GM19452 (cell line): ENCODE measurements around the gene MED17.
"Not testable (repeated sequence)": the region's sequence is repeated elsewhere in the genome, so short reads cannot be mapped to it uniquely, and the experiment has no call there.

Experiments
- ATAC-seq: cut with Tn5 transposase; IDR thresholded peaks from one replicate; pipeline ENCODE4 v1.9.1; 2021; ENCODE audit not compliant: unreplicated experiment

Gene MED17

DNA sequence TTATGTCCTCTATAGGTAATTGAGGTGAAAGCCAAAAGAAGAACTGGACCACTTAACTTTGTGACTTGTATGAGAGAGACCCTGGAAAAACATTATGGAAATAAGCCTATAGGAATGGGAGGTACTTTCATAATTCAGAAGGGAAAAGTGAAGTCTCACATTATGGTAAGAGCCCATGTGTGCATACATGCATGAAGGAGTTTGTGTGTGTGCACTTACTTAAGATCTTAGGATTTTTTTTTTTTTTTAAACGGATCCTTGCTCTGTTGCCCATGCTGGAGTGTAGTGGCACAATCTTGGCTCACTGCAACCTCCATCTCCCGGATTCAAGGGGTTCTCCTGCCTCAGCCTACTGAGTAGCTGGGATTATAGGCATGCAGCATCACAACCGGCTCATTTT lies 26.8 kb upstream of the MED17 start:
- ATAC-seq, result no peak

DNA sequence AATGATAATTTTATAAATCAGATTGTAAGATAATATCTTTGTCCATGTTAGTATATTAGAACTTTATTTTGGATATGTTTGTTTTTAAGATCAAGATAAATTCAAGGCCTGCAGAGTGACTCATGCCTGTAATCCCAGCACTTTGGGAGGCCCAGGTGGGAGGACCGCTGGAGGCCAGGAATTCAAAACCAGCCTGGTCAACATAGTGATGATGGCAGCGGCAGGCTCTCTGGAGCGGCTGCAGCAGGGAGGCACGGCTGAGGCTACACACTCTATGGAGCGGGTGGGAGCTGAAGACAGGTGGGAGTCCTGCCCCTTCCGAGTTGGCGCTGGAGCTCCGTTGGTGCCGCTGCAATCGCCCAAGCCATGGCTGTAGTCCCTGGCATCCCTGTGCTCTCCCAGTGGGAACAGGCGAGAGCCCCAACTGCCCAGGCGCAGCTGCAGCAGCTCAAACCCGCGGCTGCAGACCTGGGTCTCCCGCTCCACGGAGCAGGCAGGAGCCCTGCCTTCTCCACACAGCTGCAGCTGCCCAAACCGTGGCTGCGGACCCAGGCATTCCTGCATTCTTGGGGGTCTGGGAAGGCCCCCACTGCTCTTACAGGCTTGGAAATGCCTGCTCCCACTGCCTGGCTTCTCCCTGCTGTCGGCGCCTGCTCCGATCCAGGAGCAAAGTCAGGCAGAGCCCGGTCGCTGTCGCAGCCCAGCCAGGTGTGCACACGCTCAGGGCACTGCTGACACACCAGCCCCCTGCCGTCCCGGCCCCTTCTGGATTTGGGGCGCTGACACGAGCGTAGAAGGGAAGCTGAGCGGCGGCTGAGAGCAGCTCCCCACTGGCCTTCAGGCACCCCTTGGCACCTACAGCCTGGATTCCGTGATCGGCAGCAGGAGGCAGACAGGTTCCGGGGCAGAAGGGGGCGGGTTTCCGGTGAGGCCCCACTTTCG lies 25.9 kb upstream of the MED17 start:
- no peak for ATAC-seq

DNA sequence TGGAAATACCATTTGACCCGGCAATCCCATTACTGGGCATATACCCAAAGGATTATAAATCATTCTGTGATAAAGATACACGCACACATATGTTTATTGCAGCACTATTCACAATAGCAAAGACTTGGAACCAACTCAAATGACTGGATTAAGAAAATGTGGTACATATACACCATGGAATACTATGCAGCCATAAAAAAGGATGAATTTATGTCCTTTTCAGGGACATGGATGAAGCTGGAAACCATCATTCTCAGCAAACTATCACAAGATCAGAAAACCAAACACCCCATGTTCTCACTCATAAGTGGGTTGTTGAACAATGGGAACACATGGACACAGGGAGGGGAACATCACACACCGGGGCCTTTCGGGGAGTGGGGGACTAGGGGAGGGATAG lies 25.0 kb upstream of the MED17 start:
- not testable (repeated sequence) for ATAC-seq

DNA sequence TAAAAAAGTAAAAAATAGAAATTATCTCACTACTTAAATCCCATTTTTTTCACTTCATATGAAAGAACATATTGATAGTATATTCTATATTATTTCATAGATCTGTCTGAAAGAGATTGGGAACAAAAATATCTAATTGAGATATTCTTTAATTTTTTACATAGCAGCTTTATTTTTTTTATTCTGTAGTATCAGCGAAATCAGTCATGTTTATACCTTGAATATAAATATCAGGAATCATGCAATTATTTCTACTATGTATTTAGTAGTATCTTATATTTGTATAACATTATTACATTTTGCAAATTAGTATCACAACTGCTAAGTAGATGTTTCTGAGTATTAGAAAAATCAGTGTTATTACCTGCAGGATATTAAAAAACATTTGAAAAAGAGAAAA lies 22.2 kb upstream of the MED17 start:
- no peak for ATAC-seq

DNA sequence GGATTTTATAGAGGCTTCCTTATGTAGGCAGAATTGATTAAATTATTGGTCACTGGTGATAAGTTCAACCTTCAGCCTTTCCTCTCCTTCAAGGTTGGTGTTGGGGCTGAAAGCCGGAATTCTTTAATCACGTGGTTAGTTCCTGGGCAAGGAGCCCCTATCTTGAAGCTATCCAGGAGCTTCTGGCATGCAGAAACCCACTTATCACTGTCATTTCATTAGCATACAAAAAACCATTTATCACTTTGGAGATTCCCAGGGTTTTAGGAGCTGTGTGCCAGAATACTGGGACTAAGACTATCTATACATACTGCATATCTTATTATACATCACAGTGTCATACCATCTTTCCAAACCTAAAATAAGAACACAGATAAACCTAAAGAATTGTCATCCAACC lies 18.5 kb upstream of the MED17 start:
- ATAC-seq, result no peak

DNA sequence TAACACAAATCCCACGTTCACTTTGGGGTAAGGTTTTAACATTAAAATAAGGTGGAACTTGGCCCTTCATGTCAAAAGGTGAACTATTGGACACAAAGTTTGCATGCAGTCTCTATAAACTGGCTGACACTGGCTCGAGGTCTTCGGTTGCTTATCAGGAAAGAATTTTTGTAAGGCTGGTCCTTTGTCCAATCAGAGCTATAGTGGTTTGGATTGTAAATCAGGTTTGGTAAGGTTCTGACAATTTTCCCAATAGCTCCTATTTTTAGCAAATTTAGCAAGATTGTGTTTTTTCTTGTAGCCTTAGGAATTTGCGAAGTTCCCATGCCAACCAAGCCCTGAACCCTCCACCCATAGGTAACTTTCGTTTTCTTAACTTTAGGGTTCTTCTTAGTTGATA lies 17.6 kb upstream of the MED17 start:
- no peak for ATAC-seq

DNA sequence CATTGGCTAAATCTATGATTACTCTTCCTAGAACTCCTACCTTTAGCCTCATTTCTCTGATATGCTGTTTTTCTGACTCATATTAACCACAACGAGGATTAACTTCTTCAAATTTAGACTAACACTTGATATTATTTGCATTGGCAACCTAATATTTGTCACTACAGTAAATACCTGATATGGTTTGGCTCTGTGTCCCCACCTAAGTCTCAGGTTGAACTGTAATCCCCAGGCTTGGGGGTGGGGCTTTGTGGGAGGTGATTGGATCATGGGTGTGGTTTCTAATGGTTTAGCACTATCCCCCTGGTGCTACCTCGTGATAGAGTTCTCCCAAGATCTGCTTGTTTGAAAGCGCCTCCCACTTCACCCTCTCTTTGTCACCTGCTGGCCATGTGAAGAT lies 17.1 kb upstream of the MED17 start:
- ATAC-seq, result no peak

DNA sequence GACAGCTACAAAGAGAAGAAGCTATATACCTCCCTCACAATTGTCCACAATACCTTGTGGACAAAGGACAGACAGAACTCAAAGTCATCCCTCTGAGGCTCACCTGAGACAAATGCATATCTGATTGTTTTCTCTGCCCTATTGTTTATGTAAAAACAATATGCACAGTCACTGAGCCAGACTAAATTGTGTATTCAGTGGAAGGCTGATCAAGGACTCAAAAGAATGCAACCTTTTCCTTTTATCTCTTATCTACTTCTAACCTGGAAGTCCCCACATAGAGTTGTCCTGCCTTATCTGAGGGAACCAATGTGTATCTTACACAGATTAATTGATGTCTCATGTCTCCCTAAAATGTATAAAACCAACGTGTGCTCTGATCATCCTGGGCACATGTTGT lies 13.9 kb upstream of the MED17 start:
- no peak for ATAC-seq

DNA sequence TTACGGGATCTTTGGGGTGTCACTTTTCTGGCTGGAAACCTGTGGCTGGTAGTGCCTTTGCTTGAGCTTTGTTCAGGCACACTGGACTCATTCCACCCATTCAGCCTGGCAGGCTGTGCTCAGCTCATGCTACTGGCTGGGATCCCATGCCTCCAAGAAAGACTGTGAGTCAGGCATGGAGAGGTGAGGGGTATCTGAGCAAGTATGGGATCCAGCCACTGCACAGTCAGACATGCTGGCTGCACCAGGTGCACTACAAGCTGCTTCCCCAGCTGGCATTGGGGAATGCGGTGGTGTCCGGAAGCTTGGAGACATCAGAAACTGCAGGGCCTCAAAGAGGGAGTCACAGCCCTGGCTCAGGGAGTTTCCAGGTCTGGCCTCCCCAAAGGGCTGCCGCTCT lies 12.0 kb upstream of the MED17 start:
- no peak for ATAC-seq

DNA sequence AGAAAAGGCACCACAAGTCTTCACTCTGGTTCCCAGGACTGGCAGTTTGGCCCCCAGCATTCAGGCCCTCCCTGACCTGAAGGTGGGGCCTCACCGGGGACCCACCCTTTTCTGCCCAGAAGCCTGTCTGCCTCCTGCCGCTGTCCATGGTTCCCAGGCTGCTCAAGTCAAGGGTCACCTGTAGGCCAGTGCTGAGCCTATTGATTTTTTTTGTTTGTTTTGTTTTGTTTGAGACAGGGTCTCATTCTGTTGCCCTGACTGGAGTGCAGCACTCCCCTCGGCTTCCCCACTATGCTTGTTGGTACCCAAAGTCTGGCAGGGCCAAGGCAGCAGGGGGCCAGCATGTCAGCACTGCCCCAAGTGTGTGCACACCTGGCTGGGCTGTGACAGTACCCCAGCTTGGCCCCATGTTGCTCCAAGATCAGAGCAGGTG lies 11.0 kb upstream of the MED17 start:
- ATAC-seq, result no peak

DNA sequence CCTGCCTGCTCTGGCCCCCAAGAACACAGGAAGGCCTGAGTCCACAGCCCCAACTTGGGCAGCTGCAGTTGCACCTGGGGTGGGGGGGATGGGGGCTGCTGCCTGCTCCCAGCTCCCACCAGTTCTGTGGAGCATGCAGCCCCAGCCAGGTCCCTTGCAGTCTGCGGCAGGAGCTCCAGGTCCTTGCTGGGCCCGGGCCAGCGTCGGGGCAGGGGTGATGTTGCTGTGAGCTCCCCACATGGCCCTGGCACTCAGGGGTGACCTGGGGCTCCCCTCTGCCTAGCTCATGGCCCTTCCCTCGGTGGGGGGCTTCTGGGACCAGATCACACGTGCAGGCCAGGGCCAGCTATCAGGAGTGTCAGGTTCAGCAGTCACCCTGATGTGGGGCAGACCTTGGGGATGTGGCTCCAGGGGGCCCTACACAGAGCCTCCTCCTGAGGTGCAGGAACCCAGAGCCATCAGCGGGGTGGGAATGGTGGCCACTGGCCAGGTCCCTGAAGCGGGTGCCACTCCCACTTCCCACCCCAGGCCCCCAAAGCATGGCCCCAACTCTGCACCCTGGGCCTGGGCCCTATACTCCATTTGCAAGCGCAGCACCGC lies 10.4 kb upstream of the MED17 start:
- no peak for ATAC-seq

DNA sequence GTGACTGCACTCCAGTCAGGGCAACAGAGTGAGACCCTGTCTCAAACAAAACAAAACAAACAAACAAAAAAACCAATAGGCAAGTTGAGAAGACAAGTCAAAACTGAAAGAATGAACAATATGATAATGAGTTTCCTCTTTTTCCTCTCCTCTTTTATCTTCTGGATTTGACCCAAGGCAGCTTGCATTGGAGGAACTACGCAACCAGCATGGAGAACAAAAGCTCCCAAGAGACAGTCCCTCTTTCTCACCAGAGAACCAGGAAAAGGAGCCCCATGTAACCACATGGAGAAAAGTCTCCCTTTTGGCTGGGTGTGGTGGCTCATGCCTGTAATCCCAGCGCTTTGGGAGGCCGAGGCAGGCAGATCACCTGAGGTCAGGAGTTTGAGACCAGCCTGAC lies 9.5 kb upstream of the MED17 start:
- ATAC-seq, result not testable (repeated sequence)

DNA sequence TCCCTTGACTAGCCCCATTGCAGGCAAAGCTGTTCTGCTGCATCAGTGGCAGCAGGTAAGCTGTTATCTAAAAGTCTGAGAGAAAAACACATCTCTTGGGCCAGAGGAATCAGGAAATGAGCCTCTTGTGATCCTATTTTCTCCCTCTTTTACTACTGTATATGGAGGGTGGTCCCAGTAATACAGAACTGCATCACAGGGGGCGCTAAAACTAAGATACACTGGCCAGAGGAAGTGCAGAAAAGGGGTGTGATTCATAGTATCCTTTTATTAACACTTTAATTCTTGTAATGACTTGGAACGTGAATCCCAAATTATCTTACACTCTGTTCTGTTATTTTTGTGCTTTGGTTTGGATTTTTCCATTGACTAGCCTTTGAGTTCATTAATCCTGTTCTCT lies 8.8 kb upstream of the MED17 start:
- no peak for ATAC-seq

DNA sequence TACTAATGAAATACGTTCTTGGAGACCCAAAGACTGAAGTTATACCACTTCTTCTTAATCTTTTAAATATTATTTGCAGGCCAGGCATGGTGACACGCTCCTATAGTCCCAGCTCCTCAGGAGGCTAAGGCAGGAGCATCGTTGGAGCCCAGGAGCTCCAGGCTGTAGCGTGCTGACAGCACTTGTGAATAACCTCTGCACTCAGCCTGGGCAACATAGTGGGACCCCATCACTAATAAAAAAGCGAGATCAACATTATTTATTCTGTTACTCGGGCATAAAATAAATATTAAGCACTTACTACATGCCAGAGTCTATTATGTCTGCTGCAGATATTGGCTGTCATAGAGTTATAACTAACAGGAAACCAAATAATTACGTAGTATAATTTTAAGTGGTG lies 720 bp upstream of the MED17 start:
- no peak for ATAC-seq

DNA sequence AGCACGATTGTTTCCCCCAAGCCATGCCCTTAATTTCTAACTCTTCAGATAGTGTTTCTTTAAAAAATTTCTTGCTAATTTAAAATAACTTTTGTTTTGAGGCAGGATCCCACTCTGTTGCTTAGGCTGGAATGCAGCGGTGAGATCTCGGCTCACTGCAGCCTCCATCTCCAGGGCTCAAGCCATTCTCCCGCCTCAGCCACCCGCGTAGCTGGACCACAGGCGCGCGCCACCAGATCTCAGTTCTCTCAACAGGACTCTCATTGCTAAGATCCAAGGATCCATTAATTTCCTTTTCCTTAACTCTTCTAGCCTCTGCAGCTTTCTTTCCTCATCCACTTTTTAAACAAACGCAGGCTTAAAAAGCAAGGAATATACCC lies 327 bp upstream of the MED17 start:
- peak; percentile 57 for ATAC-seq

DNA sequence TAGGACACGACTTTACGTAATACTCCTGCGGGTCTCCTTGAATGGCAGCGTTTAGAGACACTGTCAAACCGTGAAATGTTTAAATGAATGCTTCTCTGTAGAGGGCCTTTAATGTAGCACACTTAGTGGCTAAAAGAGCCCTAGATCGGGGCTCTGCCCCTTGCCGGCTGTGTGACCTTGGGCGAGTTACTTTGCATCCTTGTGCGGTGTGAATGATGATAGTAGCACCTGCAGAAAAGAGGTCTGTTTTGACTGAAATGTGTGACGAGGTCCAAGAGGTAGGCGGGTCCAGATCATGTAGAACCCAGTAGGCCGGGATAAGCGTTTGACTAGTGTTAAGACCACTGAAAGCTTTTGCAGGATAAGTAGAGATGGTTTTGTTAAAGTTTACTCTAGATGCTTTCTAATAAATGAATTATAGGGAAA lies 866 bp downstream of the MED17 start:
- ATAC-seq, result peak; percentile 42

DNA sequence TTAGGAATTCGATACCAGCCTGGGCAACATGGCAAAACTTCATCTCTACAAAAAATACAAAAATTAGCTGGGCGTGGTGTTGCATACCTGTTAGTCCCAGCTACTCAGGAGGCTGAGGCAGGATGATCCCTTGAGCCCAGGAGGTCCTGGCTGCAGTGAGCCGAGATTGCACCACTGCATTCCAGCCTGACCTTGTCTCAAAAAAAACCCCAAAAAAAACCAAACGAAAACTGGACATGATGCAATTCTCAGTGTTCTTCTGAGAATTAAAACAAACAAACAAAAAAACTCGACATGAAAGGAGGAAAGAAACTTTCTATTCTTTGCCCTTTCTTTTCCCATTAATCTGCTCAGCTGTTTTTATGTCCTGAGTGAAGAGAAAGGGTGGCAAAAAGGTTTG lies 7.4 kb downstream of the MED17 start:
- ATAC-seq, result no peak

DNA sequence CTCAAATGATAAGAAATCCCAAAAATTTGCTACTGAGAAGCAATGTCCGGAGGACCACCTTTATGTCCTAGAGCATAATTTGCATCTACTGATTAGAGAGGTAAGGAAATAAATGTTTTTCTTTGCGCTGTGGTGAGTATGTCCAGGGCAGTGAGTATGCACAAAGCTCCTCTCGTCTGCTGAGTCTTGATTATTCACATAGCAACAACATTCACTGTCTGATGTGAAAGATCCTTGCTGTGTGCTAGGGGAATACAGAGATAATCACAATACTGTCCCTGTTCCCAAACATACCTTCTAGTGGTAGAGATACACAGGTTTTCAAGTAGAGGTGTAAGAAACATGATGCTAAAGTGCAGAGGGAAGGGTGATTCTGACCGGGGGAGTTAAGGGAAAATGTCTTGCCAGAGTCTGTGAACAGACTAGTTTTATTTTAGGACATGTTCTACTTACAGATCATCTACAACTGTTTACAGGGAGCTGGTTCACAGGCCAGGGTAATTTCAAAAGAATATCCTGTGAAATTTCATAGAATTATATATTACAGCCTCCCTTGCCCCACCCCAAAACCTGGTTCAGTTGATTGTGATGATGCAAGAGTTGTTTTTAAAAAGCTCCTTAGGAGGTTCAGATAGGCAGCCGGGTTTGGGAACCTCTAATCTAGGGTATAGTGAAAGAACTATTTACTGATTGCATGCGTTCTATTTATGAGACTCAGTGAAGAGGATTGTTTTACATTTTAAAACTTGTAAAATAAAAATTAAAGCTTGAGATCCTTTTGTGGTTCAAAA lies 12.6 kb downstream of the MED17 start:
- no peak for ATAC-seq

DNA sequence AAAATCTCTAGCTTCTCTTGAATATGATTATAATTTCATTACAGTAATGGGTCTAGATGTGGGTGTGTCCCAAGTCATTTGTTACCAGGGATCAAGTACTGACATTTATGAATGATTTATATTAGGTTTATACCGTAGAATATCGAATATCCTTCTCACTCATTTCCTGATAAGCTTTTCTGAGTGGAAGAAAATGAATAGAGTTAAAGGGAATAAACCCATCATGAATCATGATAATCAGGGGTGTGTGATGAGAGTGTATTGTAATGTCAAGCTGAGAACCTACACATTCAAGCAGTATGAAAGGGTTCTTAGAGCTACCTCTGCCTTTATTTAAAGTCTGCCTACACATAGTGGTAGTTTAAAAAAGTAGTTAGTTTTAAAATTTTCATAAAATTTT lies 17.3 kb downstream of the MED17 start:
- no peak for ATAC-seq

DNA sequence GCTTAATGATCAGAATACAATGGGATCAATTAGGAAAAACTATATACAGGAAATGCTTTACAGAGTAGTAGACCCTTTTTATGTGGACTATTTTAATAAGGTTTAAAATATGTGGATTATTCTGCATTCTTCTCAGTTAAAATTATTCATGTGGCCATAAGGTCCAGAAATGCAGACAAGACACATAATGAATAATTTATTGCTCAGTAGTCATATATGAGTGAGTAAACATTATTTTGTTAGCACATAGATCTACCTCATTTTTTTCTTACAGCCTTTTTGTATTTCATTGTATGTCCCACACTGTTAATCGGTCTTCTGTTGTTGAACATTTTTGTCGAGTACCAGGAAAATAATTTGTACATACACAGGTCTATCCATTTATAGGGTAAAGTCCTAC lies 20.8 kb downstream of the MED17 start:
- ATAC-seq, result no peak

DNA sequence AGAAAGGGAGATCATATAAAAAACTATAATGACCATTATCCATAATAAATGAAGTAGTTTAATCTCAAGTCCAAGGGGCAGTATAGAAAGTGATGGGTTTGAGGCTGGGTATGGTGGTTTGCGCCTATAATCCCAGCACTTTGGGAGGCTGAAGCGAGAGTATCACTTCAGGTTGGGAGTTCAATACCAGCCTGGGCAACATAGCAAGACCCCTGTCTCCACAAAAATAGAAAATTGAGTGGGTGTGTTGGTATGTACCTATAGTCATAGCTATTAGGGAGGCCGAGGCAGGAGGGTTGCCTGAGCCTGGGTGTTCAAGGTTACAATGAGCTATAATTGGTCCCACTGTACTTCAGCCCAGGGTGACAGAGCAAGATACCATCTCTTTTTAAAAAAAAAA lies 23.9 kb downstream of the MED17 start:
- no peak for ATAC-seq

DNA sequence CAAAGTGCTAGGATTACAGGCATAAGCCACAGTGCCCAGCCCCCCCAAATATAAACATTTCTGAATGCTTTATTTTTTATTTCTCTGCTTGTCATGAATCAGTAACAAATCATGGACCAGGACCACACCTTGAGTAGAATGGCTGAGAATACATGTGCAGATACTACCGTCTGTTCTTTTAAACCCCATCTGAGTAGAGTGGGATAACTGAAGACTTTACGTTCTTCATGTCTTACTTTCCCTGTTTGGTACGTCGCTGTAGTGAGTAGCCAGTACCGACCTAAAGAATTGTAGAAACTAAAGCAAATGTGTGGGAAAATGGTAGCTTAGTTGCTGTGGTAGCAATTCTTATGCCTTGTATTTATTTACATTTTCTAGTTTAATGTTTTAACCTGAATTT lies 29.9 kb downstream of the MED17 start:
- ATAC-seq, result no peak
